Smooth muscle cell (in vitro differentiated cells): ENCODE data around the gene ACKR2. TPM values are rescaled to one million over a fixed set of nuclear protein-coding genes. Genes with fewer than 3 reads are reported as not detected.
A peak's percentile ranks its signal among the peaks of the same experiment; 100 is the strongest.

Experiments used
- DNase-seq: peaks from one replicate; lab custom pipeline; 2025; ENCODE audit not compliant: unreplicated experiment; lab: John Stamatoyannopoulos, UW
- H2AFZ ChIP-seq: fragments of 200-600 bp; sonication (generic); 2 replicates; pipeline ENCODE4 v1.6.0; 2016; ENCODE audit warnings: antibody characterized with exemption, low read depth, mild to moderate bottlenecking
- H3F3A ChIP-seq: fragments of 200-600 bp; sonication (generic); 2 replicates; pipeline ENCODE4 v1.6.0; 2017; ENCODE audit warnings: antibody characterized with exemption, low read depth
- H3K27ac ChIP-seq: fragments of 200-600 bp; sonication (generic); 2 replicates; pipeline ENCODE4 v1.5.1; 2016; ENCODE audit warnings: low read depth, mild to moderate bottlenecking
- H3K27me3 ChIP-seq: fragments of 200-600 bp; sonication (generic); 2 replicates; pipeline ENCODE4 v1.6.1; 2016; ENCODE audit warnings: low read depth, mild to moderate bottlenecking
- H3K36me3 ChIP-seq: fragments of 200-600 bp; sonication (generic); 2 replicates; pipeline ENCODE4 v1.5.1; 2016; ENCODE audit warnings: low read depth
- H3K4me1 ChIP-seq: fragments of 200-600 bp; sonication (generic); 2 replicates; pipeline ENCODE4 v1.5.1; 2016; ENCODE audit warnings: low read depth
- H3K4me2 ChIP-seq: fragments of 200-600 bp; sonication (generic); 2 replicates; pipeline ENCODE4 v1.6.0; 2016; ENCODE audit warnings: mild to moderate bottlenecking
- H3K4me3 ChIP-seq: fragments of 200-600 bp; sonication (generic); 2 replicates; pipeline ENCODE4 v1.5.1; 2016; ENCODE audit warnings: mild to moderate bottlenecking
- H3K79me2 ChIP-seq: fragments of 200-600 bp; sonication (generic); 2 replicates; pipeline ENCODE4 v1.6.0; 2016; ENCODE audit warnings: low read depth, mild to moderate bottlenecking
- H3K9ac ChIP-seq: fragments of 200-600 bp; sonication (generic); 2 replicates; pipeline ENCODE4 v1.6.0; 2016; ENCODE audit warnings: low read depth
- H3K9me3 ChIP-seq: fragments of 200-600 bp; sonication (generic); replicated peaks from 2 replicates; pipeline ENCODE4 v1.5.1; 2016; ENCODE audit warnings: low read depth
- H4K20me1 ChIP-seq: fragments of 200-600 bp; sonication (generic); 2 replicates; pipeline ENCODE4 v1.6.0; 2016; ENCODE audit warnings: low read depth
- WGBS: methylation state at CpG from one replicate; pipeline ENCODE4 v1.1.7; 2016; ENCODE audit warnings: low lambda C conversion rate; 5-methylcytosine and 5-hydroxymethylcytosine counted together
- polyA plus RNA-seq: library from polyadenylated mRNA; unstranded; fragments of >200 nt; fragmentation: Nextera tagmentation; extraction: Ambion mirVana; gene quantifications from 2 replicates; pipeline ENCODE4 v1.2.1, GENCODE V29; 2016
- total RNA-seq: library from RNA; depleted of rRNA; stranded (reverse); fragments of >200 nt; gene quantifications from 2 replicates; pipeline ENCODE4 v1.2.3, GENCODE V29; 2014
- TF ChIP-seq, protein P1 (sequence below): fragments of 200-600 bp; sonication (generic); IDR thresholded peaks from 2 replicates; pipeline ENCODE4 v1.5.1; 2017; ENCODE audit warnings: borderline replicate concordance, mild to moderate bottlenecking, antibody characterized with exemption; ENCODE audit not compliant: insufficient read depth, poor library complexity, severe bottlenecking

ACKR2 gene
- total and polyA plus RNA-seq, 2 experiments from 2014 or later: 1.1 to 17.2 TPM

- Histone ChIP-seq H3K36me3 (no peaks in the 10 kb centered on the region), H3K4me3 (no peak overlapping the region), H3K4me2 (no peak overlapping the region), H3K79me2 (no peaks in the 10 kb centered on the region), H4K20me1 (no peaks in the 10 kb centered on the region), H3K4me1 (no peaks in the 10 kb centered on the region), H3K27ac (no peak overlapping the region), H2AFZ (no peak overlapping the region), H3F3A (no peaks in the 10 kb centered on the region), H3K27me3 (no peaks in the 10 kb centered on the region), H3K9ac (no peak overlapping the region), H3K9me3 (no peaks in the 10 kb centered on the region)
- TF ChIP-seq, protein P1, sequence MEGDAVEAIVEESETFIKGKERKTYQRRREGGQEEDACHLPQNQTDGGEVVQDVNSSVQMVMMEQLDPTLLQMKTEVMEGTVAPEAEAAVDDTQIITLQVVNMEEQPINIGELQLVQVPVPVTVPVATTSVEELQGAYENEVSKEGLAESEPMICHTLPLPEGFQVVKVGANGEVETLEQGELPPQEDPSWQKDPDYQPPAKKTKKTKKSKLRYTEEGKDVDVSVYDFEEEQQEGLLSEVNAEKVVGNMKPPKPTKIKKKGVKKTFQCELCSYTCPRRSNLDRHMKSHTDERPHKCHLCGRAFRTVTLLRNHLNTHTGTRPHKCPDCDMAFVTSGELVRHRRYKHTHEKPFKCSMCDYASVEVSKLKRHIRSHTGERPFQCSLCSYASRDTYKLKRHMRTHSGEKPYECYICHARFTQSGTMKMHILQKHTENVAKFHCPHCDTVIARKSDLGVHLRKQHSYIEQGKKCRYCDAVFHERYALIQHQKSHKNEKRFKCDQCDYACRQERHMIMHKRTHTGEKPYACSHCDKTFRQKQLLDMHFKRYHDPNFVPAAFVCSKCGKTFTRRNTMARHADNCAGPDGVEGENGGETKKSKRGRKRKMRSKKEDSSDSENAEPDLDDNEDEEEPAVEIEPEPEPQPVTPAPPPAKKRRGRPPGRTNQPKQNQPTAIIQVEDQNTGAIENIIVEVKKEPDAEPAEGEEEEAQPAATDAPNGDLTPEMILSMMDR: no peak
- no peak for DNase-seq
These were observed 89.8 kb downstream of the ACKR2 start for GRCh38 chr3:42898896-42899675.

DNA sequence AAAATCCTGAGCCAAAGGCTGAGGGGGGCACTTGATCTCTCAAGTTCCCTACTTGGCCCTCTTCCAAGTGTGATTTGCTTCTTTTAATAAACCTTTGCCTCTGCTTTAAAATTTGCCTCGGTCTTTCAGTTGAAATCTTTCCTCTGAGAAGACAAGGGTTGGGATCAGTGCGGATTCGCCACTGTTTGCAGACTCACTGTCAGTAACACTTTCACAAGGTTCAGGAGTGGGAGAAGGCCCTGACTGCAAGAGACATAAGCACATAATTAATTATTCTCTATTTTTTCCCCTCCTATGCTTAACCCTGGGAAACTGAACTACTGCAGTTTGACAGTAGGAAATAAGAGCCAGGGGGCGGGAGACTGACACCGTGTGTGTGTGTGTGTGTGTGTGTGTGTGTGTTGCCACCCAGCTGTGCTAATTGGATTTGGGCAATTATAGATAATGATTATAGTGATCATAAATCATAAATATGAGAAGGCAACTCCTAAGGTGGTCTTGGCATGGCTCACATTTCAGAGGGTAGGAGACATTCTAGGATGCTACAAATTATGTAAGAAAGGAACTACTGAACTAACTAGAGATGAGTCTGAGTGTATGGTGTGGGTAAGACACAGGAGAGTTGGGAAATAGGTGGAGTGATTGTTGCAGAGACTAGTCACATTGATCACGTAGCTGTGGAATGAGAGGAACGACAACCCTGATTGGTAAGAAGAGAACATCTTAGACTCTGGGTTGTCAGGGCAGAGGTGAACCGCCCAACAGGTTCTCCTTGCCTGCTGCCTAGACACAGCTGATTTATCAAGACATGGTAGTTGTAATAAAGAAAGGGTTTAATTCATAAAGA lies 91.2 kb downstream of the ACKR2 start:
- Histone ChIP-seq H4K20me1 (no peaks in the 10 kb centered on the region), H3K9ac (no peak overlapping the region), H3K9me3 (no peaks in the 10 kb centered on the region), H3K27me3 (no peaks in the 10 kb centered on the region), H3K4me1 (no peaks in the 10 kb centered on the region), H3K79me2 (no peaks in the 10 kb centered on the region), H3K4me2 (no peak overlapping the region), H3K27ac (no peak overlapping the region), H3K4me3 (no peak overlapping the region), H3F3A (no peaks in the 10 kb centered on the region), H2AFZ (no peak overlapping the region), H3K36me3 (no peaks in the 10 kb centered on the region)
- no peak for DNase-seq
- WGBS: 88% methylated on average over 8 of the region's 8 CpGs
- TF ChIP-seq, protein P1: no peak

DNA sequence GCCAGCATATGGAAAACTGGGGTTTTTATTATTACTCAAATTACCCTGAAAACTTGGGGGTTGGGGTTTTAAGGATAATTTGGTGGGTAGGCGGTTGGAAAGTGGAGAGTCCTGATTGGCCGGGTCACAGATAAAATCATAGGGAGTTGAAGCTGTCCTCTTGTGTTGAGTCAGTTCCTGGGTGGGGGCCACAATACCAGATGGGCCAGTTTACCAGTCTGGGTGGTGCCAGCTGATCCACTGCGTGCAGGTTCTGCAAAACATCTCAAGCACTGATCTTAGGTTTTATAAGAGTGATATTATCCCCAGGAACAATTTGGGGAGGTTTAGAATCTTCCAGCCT lies 91.8 kb downstream of the ACKR2 start:
- H3K9me3 ChIP-seq: no peaks in the 10 kb centered on the region
- H3K4me3 ChIP-seq: no peak overlapping the region
- DNase-seq: no peak
- no peak overlapping the region for H2AFZ ChIP-seq
- H3F3A ChIP-seq: no peaks in the 10 kb centered on the region
- peak overlapping the region; percentile 19 for H3K27ac ChIP-seq
- H3K79me2 ChIP-seq: no peaks in the 10 kb centered on the region
- no peaks in the 10 kb centered on the region for H3K4me1 ChIP-seq
- no peaks in the 10 kb centered on the region for H3K36me3 ChIP-seq
- WGBS: 78% methylated on average over 3 of the region's 3 CpGs
- no peak overlapping the region for H3K9ac ChIP-seq
- TF ChIP-seq, protein P1: no peak
- no peak overlapping the region for H3K4me2 ChIP-seq
- no peaks in the 10 kb centered on the region for H3K27me3 ChIP-seq
- H4K20me1 ChIP-seq: no peaks in the 10 kb centered on the region
